Esophagus (tissue), 2 donors: Measurements from ENCODE around the gene NFKBIA. TPM values are rescaled to one million over a fixed set of nuclear protein-coding genes. Genes with fewer than 3 reads are reported as not detected.
"Not testable (repeated sequence)": the region's sequence is repeated elsewhere in the genome, so short reads cannot be mapped to it uniquely, and the experiment has no call there.

Experiments used
- H3K27ac ChIP-seq, 2 donors: one replicate each; pipeline ENCODE4 v1.5.1; 2013; ENCODE audit warnings: low read depth in 2 of 2, mild to moderate bottlenecking in 2 of 2, inconsistent platforms in 1 of 2, low read length in 1 of 2, moderate library complexity in 1 of 2
- H3K27me3 ChIP-seq, 2 donors: one replicate each; pipeline ENCODE4 v1.6.1; 2013; ENCODE audit warnings: low read length in 2 of 2, control low read depth in 1 of 2, mild to moderate bottlenecking in 1 of 2; ENCODE audit not compliant: insufficient read depth in 2 of 2, control insufficient read depth in 1 of 2
- H3K36me3 ChIP-seq, 2 donors: one replicate each; pipeline ENCODE4 v1.6.1; 2013; ENCODE audit warnings: low read length in 1 of 2; ENCODE audit not compliant: control insufficient read depth in 2 of 2, insufficient read depth in 2 of 2
- H3K4me1 ChIP-seq, 2 donors: one replicate each; pipeline ENCODE4 v1.6.1; 2013; ENCODE audit warnings: low read length in 1 of 2; ENCODE audit not compliant: control insufficient read depth in 2 of 2, insufficient read depth in 2 of 2
- H3K4me3 ChIP-seq, 2 donors: one replicate each; pipeline ENCODE4 v1.5.1; 2013; ENCODE audit warnings: low read length in 2 of 2, mild to moderate bottlenecking in 2 of 2, low read depth in 1 of 2, moderate library complexity in 1 of 2
- H3K9me3 ChIP-seq, 2 donors: one replicate each; pipeline ENCODE4 v1.6.1; 2013; ENCODE audit warnings: mild to moderate bottlenecking in 2 of 2, low read depth in 1 of 2, low read length in 1 of 2, moderate library complexity in 1 of 2; ENCODE audit not compliant: control insufficient read depth in 2 of 2, insufficient read depth in 1 of 2
- WGBS, 2 donors: extraction: QIAGEN DNeasy Blood & Tissue Kit; methylation state at CpG; one replicate each; pipeline ENCODE4 v1.1.7; 2013; 5-methylcytosine and 5-hydroxymethylcytosine counted together
- polyA plus RNA-seq, 2 donors: library from polyadenylated mRNA; stranded (reverse); fragments of 200-250 nt; gene quantifications; one replicate each; pipeline ENCODE4 v1.2.3, GENCODE V29; 2013
- donor health status: healthy with polysubstance abuse.
- donor health status: Bipolar disorder and iron deficiency.

NFKBIA gene
- polyA plus RNA-seq, 2 donors = 121 to 206 TPM

GRCh38 chr14:35402323-35403113, 2.0 kb downstream of the NFKBIA start:
- Histone ChIP-seq H3K27me3 (no peaks in the 10 kb centered on the region), H3K4me1 (peaks cover 4 to 11% of the 10 kb centered on the region in 2 donors), H3K9me3 (no peaks in the 10 kb centered on the region), H3K36me3 (peaks cover 10 to 28% of the 10 kb centered on the region in 2 donors), H3K4me3 (peak overlapping the region; percentile 78 to 87), H3K27ac (peak overlapping the region; percentile 98 to 100)
- WGBS, 2 donors = 12 to 19% methylated on average over 14 of the region's 14 CpGs

GRCh38 chr14:35401422-35402265, 2.9 kb downstream of the NFKBIA start:
- Histone ChIP-seq H3K27ac (peak overlapping the region; percentile 98 to 100), H3K9me3 (no peaks in the 10 kb centered on the region), H3K4me1 (peaks cover 4 to 12% of the 10 kb centered on the region in 2 donors), H3K36me3 (peaks cover 10 to 28% of the 10 kb centered on the region in 2 donors), H3K4me3 (peak overlapping the region; percentile 78 to 87), H3K27me3 (no peaks in the 10 kb centered on the region)
- 19 to 23% methylated on average over 14 of the region's 14 CpGs for WGBS, 2 donors

- 45 to 47% methylated on average over 10 of the region's 10 CpGs for WGBS, 2 donors
- Histone ChIP-seq H3K27ac (peak overlapping the region; percentile 91 to 100), H3K27me3 (no peaks in the 10 kb centered on the region), H3K4me3 (peak overlapping the region; percentile 36 to 87), H3K4me1 (peaks cover 4 to 12% of the 10 kb centered on the region in 2 donors), H3K9me3 (no peaks in the 10 kb centered on the region), H3K36me3 (peaks cover 10 to 28% of the 10 kb centered on the region in 2 donors)
Measured at GRCh38 chr14:35400648-35401421, 3.7 kb downstream of the NFKBIA start.

- Histone ChIP-seq H3K36me3 (peaks cover 10 to 28% of the 10 kb centered on the region in 2 donors), H3K9me3 (no peaks in the 10 kb centered on the region), H3K4me3 (no peak overlapping the region), H3K4me1 (peaks cover 2 to 9% of the 10 kb centered on the region in 2 donors), H3K27ac (peak overlapping the region; percentile 50 to 87), H3K27me3 (no peaks in the 10 kb centered on the region)
- WGBS, 2 donors = 87 to 88% methylated on average over 15 of the region's 15 CpGs
Measured at GRCh38 chr14:35399083-35399937, 5.2 kb downstream of the NFKBIA start.

GRCh38 chr14:35398071-35398584, 6.4 kb downstream of the NFKBIA start:
- Histone ChIP-seq H3K9me3 (no peaks in the 10 kb centered on the region), H3K27ac (peak overlapping the region; percentile 65 to 77), H3K4me3 (no peak overlapping the region), H3K36me3 (peaks cover 7 to 22% of the 10 kb centered on the region in 2 donors), H3K27me3 (no peaks in the 10 kb centered on the region), H3K4me1 (peaks cover 2 to 11% of the 10 kb centered on the region in 2 donors)
- 19 to 38% methylated on average over 4 of the region's 4 CpGs for WGBS, 2 donors

GRCh38 chr14:35396610-35397009, 7.9 kb downstream of the NFKBIA start:
- H3K4me3 ChIP-seq, H3K27me3 ChIP-seq, H3K27ac ChIP-seq, H3K9me3 ChIP-seq, H3K4me1 ChIP-seq: not testable (repeated sequence)
- peaks cover 0 to 12% of the 10 kb centered on the region in 2 donors for H3K36me3 ChIP-seq
- WGBS, 2 donors = 94% methylated on average over 6 to 7 of the region's 7 CpGs

GRCh38 chr14:35395283-35395682, 9.3 kb downstream of the NFKBIA start:
- Histone ChIP-seq H3K4me1 (peaks cover 2 to 11% of the 10 kb centered on the region in 2 donors), H3K27me3 (no peaks in the 10 kb centered on the region), H3K27ac (no peak overlapping the region), H3K36me3 (peaks cover 0 to 3% of the 10 kb centered on the region in 2 donors), H3K4me3 (no peak overlapping the region), H3K9me3 (no peaks in the 10 kb centered on the region)
- WGBS, 2 donors = 86 to 87% methylated on average over 13 of the region's 13 CpGs

- Histone ChIP-seq H3K27ac (peak overlapping the region in 1 of 2 donors; percentile 27), H3K27me3 (no peaks in the 10 kb centered on the region), H3K36me3 (no peaks in the 10 kb centered on the region), H3K4me3 (no peak overlapping the region), H3K4me1 (peaks cover 2 to 11% of the 10 kb centered on the region in 2 donors), H3K9me3 (no peaks in the 10 kb centered on the region)
- WGBS, 2 donors = 91 to 92% methylated on average over 11 of the region's 11 CpGs
Measured at GRCh38 chr14:35394326-35395013, 10.1 kb downstream of the NFKBIA start.
